ENCODE results near the gene NOVA2. TPM values are rescaled to one million over a fixed set of nuclear protein-coding genes. Genes with fewer than 3 reads are reported as not detected.

Gene NOVA2
- polyA plus RNA-seq, 1 of the 3 experiments (the other 2 are of a cell fraction): 1.9 TPM

GRCh38 chr19:45999653-46000121, 26.0 kb upstream of the NOVA2 start:
- Histone ChIP-seq H3K4me3 (ENCODE audit: low read depth in 2 of 2, low read length in 1 of 2) (peak overlapping the region; percentile 52 to 63), H3K4me1 (ENCODE audit: control insufficient read depth in 1 of 2, insufficient read depth in 2 of 2, low read depth in 1 of 2, low read length in 1 of 2) (peaks cover 0 to 12% of the 10 kb centered on the region in 2 experiments; a peak in 1 of 4 replicates), H3K9ac (no peak overlapping the region), H4K20me1 (ENCODE audit: insufficient read depth) (no peaks in the 10 kb centered on the region), H3K4me2 (peak overlapping the region; percentile 73), H3F3A (replicated peaks; ENCODE audit: insufficient read depth) (peaks cover 12% of the 10 kb centered on the region), H3K9me3 (no peaks in the 10 kb centered on the region), H3K27me3 (ENCODE audit: insufficient read depth) (no peaks in the 10 kb centered on the region), H3K79me2 (ENCODE audit: insufficient read depth) (peaks cover 19% of the 10 kb centered on the region), H3K36me3 (replicated peaks in 1 of 2; ENCODE audit: control insufficient read depth in 1 of 2, insufficient read depth in 2 of 2, low read length in 1 of 2) (no peaks in the 10 kb centered on the region), H3K27ac (ENCODE audit: low read depth in 2 of 2, low read length in 1 of 2) (peak overlapping the region in 1 of 2 experiments; percentile 65; a peak in 1 of 4 replicates), H2AFZ (ENCODE audit: low read depth) (no peak overlapping the region; the same call in 1 of the 2 replicates), H3K9me2 (no peaks in the 10 kb centered on the region)
- DNase-seq: peak; percentile 86
- WGBS (ENCODE audit: low lambda C conversion rate): 23% methylated on average over 14 of the region's 14 CpGs
- no peak for TF ChIP-seq NRF1 (IDR thresholded peaks at IDR 0.05; ENCODE audit: low read depth, low read length)
- no peak for TF ChIP-seq FOSL2 (IDR thresholded peaks at IDR 0.05; ENCODE audit: borderline replicate concordance, low read depth)
- no peak for TF ChIP-seq SMC3 (IDR thresholded peaks at IDR 0.05; ENCODE audit: low read depth, low read length)
- no peak for TF ChIP-seq USF1 (IDR thresholded peaks at IDR 0.05; ENCODE audit: borderline replicate concordance, low read depth)
- TF ChIP-seq, protein P1, sequence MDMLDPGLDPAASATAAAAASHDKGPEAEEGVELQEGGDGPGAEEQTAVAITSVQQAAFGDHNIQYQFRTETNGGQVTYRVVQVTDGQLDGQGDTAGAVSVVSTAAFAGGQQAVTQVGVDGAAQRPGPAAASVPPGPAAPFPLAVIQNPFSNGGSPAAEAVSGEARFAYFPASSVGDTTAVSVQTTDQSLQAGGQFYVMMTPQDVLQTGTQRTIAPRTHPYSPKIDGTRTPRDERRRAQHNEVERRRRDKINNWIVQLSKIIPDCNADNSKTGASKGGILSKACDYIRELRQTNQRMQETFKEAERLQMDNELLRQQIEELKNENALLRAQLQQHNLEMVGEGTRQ (IDR thresholded peaks at IDR 0.05; ENCODE audit: borderline replicate concordance, low read depth, low read length): no peak
- no peak for TF ChIP-seq RAD21 (IDR thresholded peaks at IDR 0.05; ENCODE audit: low read length)
- TF ChIP-seq, protein P2, sequence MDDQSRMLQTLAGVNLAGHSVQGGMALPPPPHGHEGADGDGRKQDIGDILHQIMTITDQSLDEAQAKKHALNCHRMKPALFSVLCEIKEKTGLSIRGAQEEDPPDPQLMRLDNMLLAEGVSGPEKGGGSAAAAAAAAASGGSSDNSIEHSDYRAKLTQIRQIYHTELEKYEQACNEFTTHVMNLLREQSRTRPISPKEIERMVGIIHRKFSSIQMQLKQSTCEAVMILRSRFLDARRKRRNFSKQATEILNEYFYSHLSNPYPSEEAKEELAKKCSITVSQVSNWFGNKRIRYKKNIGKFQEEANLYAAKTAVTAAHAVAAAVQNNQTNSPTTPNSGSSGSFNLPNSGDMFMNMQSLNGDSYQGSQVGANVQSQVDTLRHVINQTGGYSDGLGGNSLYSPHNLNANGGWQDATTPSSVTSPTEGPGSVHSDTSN (IDR thresholded peaks at IDR 0.05): no peak
- no peak for TF ChIP-seq SIN3A (IDR thresholded peaks at IDR 0.05; ENCODE audit: borderline replicate concordance, low read depth, low read length)
- no peak for TF ChIP-seq MXI1 (IDR thresholded peaks at IDR 0.05; ENCODE audit: low read depth, low read length)
- TF ChIP-seq, protein P3, sequence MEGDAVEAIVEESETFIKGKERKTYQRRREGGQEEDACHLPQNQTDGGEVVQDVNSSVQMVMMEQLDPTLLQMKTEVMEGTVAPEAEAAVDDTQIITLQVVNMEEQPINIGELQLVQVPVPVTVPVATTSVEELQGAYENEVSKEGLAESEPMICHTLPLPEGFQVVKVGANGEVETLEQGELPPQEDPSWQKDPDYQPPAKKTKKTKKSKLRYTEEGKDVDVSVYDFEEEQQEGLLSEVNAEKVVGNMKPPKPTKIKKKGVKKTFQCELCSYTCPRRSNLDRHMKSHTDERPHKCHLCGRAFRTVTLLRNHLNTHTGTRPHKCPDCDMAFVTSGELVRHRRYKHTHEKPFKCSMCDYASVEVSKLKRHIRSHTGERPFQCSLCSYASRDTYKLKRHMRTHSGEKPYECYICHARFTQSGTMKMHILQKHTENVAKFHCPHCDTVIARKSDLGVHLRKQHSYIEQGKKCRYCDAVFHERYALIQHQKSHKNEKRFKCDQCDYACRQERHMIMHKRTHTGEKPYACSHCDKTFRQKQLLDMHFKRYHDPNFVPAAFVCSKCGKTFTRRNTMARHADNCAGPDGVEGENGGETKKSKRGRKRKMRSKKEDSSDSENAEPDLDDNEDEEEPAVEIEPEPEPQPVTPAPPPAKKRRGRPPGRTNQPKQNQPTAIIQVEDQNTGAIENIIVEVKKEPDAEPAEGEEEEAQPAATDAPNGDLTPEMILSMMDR (IDR thresholded peaks at IDR 0.05): no peak
- TF ChIP-seq GABPA (IDR thresholded peaks at IDR 0.05; ENCODE audit: low read depth): no peak
- no peak for TF ChIP-seq TAF1 (IDR thresholded peaks at IDR 0.05; ENCODE audit: borderline replicate concordance, low read depth, low read length)
- TF ChIP-seq ELF1 (IDR thresholded peaks at IDR 0.05): no peak
- TF ChIP-seq, protein P4, sequence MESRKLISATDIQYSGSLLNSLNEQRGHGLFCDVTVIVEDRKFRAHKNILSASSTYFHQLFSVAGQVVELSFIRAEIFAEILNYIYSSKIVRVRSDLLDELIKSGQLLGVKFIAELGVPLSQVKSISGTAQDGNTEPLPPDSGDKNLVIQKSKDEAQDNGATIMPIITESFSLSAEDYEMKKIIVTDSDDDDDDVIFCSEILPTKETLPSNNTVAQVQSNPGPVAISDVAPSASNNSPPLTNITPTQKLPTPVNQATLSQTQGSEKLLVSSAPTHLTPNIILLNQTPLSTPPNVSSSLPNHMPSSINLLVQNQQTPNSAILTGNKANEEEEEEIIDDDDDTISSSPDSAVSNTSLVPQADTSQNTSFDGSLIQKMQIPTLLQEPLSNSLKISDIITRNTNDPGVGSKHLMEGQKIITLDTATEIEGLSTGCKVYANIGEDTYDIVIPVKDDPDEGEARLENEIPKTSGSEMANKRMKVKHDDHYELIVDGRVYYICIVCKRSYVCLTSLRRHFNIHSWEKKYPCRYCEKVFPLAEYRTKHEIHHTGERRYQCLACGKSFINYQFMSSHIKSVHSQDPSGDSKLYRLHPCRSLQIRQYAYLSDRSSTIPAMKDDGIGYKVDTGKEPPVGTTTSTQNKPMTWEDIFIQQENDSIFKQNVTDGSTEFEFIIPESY (IDR thresholded peaks at IDR 0.05; ENCODE audit: borderline replicate concordance, low read depth): no peak
- TF ChIP-seq RFX5 (IDR thresholded peaks at IDR 0.05; ENCODE audit: low read length): no peak; the same call in 1 of the 2 replicates
- TF ChIP-seq REST (IDR thresholded peaks at IDR 0.05; ENCODE audit: low read depth, low read length): no peak
- no peak for TF ChIP-seq FOXJ3 (CRISPR knock-in tag; IDR thresholded peaks at IDR 0.05)
- TF ChIP-seq FOXM1 (IDR thresholded peaks at IDR 0.05; ENCODE audit: low read depth): no peak
- no peak for TF ChIP-seq TCF12 (IDR thresholded peaks at IDR 0.05)
- TF ChIP-seq JUND (IDR thresholded peaks at IDR 0.05): no peak
- CTCF ChIA-PET: interaction anchor here (1.0 to 2.2 kb wide), 2 partner anchors 17 to 29 kb away, joined by 3 to 9 read pairs; no protein-coding TSS in a partner anchor
- POLR2A ChIA-PET: no interaction called here
